GM19240 (cell line): ENCODE results near the gene MAD1L1.
"Not testable (repeated sequence)": the region's sequence is repeated elsewhere in the genome, so short reads cannot be mapped to it uniquely, and the experiment has no call there.

ENCODE experiments used
- DNase-seq: peaks from one replicate; pipeline ENCODE4 v3.0.0; 2011; ENCODE audit warnings: low spot score; ENCODE audit not compliant: insufficient read length

The MAD1L1 gene

DNA sequence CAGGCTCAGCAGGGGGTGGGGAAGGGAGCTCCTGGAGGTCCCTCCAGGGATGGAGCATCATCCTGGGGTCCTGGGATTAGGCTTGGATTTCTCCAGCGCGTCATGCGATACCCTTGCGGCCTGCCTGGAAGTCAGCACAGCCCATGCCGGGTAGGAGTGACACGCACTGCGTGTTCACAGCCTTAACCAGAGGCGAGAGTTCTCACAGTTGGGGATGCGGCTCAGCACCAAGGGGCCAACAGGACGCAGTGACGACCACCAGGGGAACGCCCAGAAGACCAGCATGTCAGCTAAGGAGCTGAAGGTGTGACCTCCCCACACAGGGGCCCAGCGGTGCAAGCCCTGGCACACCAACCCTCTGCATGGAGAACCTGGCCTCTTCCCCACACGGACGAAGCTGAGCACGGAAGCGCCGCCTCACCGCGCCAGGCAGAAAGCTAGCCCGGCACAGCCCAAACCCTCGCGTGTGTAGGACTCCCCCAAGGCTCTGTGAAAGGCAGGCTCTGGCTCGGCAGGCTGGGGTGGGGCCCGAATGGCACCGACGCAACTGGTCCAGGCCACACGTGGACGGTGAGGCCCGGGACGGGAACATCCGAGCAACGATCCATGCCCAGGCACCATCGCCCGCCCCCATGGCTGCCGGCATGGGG lies 364.1 kb downstream of the MAD1L1 start:
- DNase-seq: no peak

DNA sequence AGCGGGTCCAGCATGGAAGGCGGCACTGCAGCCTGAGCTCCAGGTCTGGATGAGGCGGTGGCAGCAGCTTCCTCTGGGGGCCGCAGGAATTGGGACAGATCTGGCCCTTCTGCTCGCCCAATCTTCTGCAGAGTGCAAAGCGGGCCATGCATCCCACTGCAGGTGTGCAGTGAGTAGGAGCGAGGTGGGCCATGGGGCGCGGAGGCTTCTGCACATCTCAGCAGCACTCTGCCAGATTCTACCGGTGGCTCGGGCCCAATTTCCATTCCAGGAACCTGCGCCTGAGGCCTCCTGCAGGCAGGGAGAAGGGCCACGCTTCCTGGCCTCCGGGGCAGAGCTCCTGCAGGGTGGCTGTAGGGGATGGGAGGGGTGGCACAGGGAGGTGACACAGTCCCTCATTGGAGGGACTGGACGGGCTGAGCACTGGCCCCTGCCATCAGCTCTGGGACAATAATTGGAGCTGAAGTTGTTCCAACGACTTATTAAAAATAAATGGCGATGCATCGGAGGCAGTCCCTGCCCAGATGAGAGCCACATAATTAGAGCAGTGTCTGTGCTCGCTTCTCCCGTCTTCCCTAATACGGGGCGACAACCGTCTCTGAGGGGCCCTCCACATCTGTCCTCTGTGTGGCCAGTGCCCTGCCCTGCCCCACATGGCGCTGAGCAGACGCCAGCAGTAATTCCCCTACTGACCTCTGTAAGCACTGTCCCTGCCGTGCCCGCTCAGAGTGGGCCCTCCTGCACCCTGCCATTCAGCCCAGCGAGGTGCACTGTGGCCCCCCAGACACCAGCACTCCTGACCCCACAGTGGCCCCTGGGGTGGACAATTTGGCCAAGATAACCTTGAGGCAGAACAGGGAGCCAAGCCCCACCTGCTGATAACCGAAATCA lies 365.1 kb downstream of the MAD1L1 start:
- DNase-seq: no peak

DNA sequence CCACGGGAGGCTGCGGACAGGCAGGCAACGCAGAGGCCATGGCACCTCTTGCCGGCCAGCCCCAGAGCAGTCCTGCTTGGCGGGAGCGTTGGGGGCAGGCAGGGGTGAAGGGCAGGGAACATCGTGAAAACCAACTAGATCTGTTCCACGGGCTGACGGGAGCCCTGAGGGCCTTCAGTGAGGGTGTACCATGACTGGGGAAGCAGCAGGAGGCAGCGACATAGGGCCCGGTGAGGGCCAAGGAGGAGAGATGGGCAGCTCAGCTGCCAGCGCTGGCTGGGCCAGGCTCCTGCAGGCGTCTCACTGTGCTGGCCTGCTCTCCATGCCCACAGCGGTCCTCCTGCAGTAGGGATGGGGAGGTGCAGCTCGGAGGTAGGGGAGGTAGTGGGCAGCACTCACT lies 366.1 kb downstream of the MAD1L1 start:
- no peak for DNase-seq

DNA sequence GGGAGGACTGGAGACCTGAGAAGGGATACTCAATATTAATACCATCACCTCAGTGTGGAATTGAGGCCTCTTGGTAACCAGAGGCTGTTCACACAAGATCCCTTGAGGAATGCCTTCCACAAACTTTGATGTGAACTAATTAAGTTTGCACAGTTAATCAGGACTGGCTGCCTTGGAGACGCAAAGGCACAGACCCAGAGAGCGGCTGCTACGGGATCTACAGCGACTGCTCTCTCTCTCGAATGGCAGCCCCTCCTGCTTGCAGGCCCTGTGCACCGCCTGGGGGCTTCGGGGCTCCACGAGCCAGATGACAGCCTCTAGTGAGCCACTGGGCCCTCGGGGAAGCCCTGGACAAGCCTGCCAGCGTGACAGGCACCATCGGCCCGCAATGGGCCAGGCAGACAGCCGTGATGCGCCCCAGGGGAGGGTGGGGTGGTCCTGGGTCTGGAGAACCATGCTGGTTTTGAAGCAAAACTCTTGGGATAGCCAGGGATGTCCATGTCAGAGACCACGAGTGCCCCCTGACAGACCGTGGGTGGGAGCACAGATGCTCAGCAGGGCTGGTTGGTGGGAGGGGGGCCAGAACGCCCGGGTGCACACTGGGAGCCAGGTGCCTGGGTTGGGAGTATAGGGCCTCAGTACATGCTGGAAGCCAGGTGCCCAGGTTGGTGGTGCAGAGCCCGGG lies 367.0 kb downstream of the MAD1L1 start:
- no peak for DNase-seq

DNA sequence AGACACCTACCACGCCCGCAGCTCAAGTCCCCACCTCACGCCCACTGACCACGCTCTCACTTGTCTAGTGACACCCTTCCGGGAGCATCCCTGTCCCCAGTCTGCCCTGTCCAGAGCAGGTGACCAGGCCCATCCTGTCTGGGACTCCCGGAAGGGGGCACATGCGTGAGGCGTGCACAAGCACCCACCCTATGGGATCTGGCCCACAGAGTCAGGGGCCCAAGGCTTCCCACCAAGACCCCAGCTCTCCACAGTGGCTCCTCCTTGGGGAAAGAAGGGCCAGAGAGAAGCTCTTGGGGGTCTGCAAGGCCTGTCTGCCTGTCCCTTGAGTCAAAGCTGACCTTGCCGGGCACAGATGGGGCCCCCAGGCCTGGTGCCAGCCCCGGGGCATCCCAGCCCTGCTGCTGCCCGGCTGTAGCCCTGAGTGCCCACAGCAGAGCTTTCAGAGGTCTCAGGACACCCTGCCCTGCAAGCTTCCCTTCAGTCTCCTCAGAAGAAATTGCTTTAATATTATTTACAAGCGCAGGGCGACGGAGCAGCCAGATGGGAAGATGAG lies 367.7 kb downstream of the MAD1L1 start:
- DNase-seq: no peak

DNA sequence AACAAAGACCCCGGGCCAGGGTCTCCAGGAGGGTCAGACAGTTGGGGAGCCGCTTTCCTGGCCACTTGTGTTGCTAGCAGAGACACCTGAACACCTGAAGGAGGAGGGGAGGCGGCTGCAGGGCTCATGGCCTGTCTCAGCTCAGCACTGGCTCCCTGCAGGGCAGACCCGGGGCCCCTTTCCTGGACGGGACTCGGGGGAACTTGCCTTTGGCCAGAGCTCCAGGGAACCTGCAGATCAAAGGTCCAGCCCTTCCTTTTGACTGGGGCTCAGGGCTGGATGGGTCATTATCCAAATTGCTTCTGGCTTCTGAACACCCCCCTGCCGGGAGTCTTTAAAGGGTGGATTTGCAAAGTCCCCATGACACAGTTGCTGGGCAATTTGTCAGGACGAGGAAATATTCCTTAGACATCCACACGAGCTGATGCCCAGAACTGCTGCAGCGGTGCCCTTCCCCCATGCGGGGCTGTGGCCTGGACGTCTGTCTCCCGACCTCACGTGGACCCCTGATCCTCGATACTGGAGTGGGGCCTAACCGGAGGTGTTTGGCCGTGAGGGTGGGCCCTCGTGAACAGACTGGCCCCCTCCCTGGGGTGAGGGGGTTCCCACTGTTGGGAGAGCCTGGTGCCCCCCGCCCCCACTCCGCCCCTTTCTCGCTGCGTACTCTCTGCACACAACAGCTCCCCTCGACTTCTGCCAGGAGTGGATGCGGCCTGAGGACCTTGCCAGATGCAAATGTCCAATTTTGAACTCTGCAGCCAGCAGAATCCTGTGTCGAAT lies 368.4 kb downstream of the MAD1L1 start:
- DNase-seq: no peak

DNA sequence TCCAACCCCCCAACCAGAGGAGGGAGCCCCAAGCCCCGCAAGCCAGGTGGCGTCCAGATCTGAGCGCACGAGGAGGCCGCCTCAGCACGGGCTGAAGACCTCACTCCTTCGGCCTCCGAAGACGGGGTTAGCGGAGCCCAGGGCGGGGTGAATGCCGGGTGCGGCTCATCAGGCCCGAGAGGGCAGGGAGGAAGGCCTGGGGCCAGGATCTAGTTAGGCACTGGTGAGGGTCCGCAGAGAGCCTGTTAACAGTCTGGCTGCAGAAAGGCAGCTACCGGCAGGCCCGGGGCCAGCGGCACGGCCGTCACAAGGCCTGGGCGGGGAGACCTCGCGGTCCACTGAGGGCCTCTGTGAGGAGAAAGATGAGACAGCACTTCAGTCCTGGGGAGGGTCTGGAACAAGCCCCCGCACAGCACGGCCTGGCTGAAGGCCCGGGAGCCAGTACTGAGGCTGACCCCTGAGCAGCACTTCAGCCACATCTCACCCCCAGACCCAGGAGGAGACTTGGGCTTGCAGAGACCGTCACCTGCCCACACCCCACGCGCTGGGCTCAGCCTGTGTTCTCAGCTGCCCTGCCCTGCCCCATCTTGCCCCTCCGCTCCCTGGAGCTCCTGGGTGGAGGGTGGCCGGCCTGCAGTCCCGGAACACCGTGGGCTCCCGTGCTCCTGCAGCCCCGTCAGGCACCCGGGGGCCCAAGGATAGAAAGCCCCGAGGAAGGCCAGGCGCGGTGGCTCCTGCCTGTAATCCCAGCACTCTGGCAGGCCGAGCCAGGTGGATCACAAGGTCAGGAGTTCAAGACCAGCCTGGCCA lies 369.4 kb downstream of the MAD1L1 start:
- no peak for DNase-seq

DNA sequence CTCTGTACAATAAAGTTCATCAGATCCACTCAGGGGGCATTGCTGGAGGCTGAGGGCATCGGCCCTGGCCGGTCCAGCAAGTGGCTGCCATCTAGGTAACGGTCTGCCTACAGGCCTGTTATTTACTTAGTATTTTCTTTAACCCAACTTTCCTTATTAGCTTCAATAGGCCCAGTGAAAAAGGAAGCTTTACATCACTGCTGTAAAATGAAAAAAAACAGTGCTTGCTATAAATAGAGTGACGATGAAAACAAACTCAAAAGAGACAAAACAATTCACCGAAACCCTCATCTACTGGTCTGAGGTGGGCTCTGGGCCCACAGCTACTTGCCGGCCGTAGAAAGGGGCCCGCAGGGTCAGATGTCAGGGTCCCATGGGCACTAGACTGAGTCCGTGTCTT lies 370.2 kb downstream of the MAD1L1 start:
- DNase-seq: no peak

DNA sequence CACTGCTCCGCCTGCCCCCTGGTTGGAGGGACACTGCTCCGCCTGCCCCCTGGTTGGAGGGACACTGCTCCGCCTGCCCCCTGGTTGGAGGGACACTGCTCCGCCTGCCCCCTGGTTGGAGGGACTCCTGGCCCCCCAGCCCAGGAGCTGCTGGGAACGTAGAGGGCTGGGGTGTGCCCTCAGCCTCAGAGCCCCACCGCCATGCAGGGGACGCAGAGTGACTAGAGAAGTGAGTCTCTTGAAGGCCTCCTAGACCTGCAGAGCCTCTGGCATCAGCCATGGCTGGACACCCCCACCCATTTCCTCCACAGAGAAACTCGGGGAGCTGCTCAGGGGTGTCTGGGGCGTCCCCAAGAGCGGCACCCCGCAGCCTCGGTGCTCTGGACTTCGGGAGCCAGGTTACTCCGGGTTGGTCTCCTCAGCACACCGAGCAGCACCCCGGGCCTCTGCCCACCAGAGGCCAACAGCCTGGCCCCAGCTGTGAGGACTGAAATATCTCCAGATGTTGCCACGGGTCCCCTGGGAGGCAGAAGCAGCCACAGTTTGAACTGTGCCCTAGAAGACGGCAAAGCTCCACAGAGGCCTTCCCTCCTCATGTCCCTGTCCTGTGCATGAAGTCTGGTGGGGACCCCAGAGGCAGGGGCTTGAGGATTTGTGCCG lies 370.8 kb downstream of the MAD1L1 start:
- no peak for DNase-seq

DNA sequence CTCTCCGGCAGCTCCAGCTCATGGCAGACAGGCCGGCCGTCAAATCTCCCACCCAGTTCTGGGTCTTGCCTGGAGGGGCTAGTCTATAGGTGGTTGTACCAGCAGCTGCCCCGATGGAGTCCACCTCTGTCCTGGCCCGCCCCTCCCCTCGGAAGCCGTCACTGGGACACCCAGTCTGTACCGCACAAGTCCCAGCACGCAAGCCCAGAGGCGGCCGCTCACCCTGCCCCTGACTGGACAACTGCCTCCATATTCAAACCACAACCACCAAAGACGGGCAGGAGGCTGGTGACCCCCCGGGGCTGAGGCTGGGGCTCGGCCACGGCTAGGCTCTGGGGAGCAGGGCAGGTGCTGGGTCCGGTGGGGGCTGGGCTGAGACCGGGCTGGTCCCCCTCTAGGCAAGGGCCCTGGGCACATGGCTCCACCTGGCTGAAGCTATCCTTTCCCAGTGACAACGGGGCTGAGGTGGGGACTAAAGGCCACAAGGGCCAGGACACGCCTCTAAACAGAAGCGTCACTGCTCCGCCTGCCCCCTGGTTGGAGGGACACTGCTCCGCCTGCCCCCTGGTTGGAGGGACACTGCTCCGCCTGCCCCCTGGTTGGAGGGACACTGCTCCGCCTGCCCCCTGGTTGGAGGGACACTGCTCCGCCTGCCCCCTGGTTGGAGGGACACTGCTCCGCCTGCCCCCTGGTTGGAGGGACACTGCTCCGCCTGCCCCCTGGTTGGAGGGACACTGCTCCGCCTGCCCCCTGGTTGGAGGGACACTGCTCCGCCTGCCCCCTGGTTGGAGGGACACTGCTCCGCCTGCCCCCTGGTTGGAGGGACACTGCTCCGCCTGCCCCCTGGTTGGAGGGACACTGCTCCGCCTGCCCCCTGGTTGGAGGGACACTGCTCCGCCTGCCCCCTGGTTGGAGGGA lies 371.6 kb downstream of the MAD1L1 start:
- not testable (repeated sequence) for DNase-seq

DNA sequence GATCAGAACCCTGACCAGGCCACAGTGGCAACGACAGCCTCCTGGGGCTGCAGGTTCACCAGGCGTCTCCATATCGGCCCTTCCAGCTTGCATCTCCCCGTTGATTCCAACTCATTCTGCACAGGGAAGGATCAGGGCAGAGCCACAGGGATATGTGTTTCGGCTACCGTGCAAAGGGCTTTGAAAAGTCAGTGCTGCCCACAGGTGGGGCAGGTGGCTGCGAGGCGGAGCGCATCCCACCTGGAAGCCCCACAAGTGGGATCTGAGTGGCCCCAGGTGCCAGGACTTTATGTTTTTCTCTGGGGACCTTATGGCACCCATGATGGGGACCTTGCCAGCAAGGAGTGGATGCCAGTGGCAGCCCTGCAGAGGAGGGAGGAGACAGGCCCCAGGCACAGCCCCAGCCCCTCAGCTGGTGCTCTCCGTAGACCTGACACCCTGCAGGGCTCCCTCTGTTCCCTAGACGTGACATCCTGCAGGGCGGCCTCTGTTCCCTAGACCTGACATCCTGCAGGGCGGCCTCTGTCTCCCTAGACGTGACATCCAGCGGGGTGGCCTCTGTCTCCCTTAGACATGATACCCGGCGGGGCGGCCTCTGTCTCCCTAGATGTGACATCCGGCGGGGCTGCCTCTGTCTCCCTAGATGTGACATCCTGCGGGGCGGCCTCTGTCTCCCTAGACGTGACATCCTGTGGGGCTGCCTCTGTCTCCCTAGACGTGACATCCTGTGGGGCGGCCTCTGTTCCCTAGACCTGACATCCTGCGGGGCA lies 373.3 kb downstream of the MAD1L1 start:
- DNase-seq: no peak

DNA sequence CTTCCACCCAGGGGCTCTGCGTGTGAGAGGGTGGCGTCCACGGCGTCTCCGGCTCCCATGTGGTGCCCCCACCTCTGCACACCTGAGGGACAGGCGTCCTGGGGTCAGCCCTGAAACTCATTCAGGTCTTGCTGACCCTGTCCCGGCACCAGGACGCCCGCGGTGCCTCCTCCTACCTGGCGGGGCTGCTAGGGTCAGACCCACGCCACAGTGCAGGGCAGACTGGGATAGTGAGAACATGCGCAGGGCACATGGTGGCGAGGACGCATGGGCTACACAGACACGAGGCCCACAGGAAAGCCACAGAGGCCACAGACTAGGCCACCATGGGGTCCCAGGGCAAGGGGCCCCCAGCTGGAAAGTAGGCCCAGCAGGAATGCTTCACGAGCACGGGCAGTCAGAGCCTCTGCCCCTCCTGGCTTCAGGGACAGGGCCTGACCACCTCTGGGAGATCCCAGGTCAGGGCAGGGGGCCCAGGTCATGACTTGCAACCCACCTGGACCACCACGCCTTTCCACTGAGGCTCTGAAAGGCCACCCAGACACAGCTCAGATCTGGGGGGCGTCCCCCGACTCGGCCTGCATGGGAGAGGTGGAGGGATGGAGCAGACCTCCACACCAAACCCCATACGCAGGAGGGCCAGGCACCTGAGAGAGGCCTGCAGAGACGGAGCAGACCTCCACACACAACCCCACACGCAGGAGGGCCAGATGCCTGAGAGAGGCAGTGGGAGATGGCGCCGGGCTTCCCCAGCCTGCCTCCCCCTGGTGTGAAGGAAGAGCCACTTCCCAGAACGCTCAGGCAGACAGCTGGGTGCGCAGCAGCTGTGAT lies 374.1 kb downstream of the MAD1L1 start:
- no peak for DNase-seq

DNA sequence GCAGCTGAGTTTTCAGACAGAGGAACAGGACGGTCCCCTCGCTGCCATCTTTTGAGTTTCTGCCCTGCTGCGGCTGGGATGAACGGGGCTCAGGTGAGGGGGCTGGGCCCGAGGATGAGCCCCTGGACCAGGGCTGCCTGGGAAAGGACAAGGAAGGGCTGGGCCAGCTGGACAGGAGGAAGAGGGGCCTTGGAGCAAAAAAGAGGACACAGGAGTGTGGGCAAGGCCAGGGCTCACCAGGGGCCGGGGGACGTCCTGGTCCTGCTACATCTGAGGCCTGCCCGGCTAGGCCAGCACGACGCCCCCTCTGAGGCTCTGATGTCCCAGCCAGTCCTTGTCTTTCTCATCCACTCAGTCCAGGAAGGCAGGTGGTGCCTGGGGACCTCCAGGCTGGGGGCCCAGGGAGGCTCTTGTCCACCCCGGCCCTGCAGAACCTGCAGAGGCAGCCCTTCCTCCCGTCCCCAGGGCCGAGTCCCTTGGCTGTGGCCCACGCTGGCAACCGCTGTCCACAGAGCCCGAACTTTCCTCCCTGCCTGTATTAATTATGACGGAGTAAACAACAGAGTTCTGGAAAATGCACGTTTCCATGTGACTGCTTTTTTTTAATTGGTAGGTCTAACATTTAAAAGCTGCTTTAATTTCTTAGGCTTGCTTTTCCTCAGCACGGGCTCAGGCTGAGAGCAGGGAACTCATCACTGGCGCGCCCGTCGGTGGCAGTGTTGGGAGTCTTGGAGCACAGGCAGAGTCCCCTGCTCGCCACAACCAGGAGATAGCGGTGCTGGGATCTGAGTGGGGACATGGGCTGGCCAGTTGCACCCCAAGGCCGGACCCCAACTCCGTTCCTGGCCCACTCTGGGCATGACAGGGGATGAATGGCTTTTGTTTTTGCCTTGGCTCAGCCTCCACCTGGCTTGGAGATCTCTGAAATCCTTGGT lies 375.0 kb downstream of the MAD1L1 start:
- DNase-seq: no peak

DNA sequence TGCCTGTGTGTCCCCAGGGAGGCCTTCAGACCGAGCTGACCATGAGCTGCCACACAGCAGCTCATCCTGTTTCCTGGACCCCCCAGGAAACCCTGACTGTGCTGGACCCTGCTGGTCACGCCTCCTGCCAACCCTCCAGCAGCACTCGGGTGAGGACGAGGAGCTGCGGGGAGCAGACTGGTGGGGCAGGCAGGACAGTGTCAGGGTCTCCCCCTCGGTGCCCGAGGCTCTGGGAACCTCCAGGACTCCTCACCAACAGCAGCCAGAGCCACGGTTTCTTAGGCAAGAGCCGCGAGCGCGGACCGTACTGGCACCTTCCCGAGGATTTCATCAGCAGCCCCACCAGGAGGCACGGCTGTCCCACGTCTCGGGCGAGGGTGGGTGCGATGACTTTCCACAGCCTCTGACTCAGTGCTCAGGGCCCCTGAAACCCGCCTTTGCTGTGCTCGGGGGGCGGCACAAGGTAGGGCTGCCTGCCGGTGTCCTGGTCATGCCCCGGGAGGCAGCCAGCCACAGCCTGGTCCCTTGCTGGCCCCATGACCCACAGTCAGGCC lies 375.8 kb downstream of the MAD1L1 start:
- DNase-seq: no peak

DNA sequence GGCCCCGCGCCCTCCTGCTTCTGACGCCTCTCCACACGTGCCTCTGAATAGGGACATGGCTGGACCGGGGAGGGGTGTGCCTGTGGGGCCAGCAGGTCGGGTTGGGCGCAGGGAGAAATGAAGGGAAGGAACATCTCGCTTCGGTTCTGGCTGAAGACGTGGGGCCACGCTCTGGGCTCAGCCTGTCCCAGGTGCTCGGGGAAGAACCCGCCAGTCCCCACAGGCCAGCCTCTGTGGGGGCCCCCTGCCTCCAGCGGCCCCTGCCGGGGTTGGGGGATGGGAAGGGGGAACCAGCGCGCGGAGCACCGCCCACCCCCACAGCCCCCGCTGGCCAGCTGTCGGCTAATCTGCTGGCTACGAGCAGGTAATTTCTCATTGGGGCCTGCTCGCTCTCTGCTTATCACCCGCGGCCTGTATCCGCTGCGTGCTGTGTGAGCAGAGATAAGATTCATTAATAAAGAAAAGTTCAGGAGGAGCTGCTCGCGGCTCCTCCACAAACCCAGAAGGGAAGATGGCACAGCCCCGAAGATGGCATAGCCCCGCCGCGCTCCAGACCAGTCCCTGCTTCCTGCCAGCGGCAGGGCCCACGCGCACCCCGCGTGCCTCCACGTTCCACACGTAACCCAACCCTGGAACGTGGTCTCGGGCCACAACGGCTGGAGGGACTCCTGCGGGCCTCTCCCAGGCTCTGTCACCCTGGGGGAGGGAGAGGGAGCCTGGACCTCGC lies 376.4 kb downstream of the MAD1L1 start:
- no peak for DNase-seq
